ENCODE data around the gene CAMTA1. TPM values are rescaled to one million over a fixed set of nuclear protein-coding genes. Genes with fewer than 3 reads are reported as not detected.

The CAMTA1 gene
- total RNA-seq, 1 experiment from 2014 or later: 85.2 TPM

DNA sequence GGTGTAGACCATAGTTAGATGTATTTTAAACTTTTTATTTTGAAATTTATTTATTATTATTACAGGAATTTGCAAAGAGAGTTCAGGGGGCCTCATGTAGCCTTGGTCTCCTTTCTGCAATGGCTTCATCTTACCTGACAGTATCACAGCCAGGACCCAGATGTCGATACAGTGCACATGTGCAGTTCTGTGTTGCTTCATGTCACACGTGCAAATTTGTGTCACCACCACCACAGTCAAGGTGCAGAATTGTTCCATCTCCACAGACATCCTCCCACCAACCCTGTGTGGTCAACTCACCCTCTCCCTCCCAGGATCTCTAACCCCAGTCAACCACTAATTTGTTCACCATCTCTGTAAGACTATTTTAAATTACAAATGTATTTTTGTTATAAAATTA, 184.5 kb downstream of the CAMTA1 start:
- Histone ChIP-seq H3K9me3 (ENCODE audit: low read depth, low read length, poor library complexity, severe bottlenecking) (no peaks in the 10 kb centered on the region), H3K36me3 (ENCODE audit: insufficient read depth, low read length, poor library complexity, severe bottlenecking) (no peaks in the 10 kb centered on the region), H3K27ac (ENCODE audit: low read depth, low read length, poor library complexity, severe bottlenecking) (no peak overlapping the region), H3K4me3 (ENCODE audit: low read depth, low read length, poor library complexity, severe bottlenecking) (no peak overlapping the region), H3K27me3 (replicated peaks; ENCODE audit: insufficient read depth, low read depth, low read length, poor library complexity) (peaks cover 7% of the 10 kb centered on the region), H3K4me1 (ENCODE audit: insufficient read depth, low read length, poor library complexity, severe bottlenecking) (no peaks in the 10 kb centered on the region)
- POLR2A ChIA-PET (ENCODE audit: low non-redundant PET): no interaction called here
- CTCF ChIA-PET: no interaction called here
- intact Hi-C loops (cut with micrococcal nuclease; ENCODE audit: unreplicated experiment): no loop called here
- no peak for TF ChIP-seq CTCF (conservative IDR thresholded peaks at IDR 0.05; ENCODE audit: low read depth, low read length)
- TF ChIP-seq EZH2 (IDR thresholded peaks at IDR 0.05; ENCODE audit: borderline replicate concordance, low read depth, low read length, poor library complexity, severe bottlenecking): no peak
- no TSS peak for BruUV-seq (replicated peaks)
- no peak for DNase-seq (ENCODE audit: low spot score)

- ChIA-PET POLR2A (ENCODE audit: low non-redundant PET) (no interaction called here), CTCF (no interaction called here)
- Histone ChIP-seq H3K4me3 (ENCODE audit: low read depth, low read length, poor library complexity, severe bottlenecking) (no peak overlapping the region), H3K4me1 (ENCODE audit: insufficient read depth, low read length, poor library complexity, severe bottlenecking) (no peaks in the 10 kb centered on the region), H3K27me3 (replicated peaks; ENCODE audit: insufficient read depth, low read depth, low read length, poor library complexity) (peaks cover 7% of the 10 kb centered on the region), H3K36me3 (ENCODE audit: insufficient read depth, low read length, poor library complexity, severe bottlenecking) (no peaks in the 10 kb centered on the region), H3K27ac (ENCODE audit: low read depth, low read length, poor library complexity, severe bottlenecking) (no peak overlapping the region), H3K9me3 (ENCODE audit: low read depth, low read length, poor library complexity, severe bottlenecking) (no peaks in the 10 kb centered on the region)
- intact Hi-C loops (cut with micrococcal nuclease; ENCODE audit: unreplicated experiment): no loop called here
- TF ChIP-seq CTCF (conservative IDR thresholded peaks at IDR 0.05; ENCODE audit: low read depth, low read length): no peak
- no peak for TF ChIP-seq EZH2 (IDR thresholded peaks at IDR 0.05; ENCODE audit: borderline replicate concordance, low read depth, low read length, poor library complexity, severe bottlenecking)
- BruUV-seq (replicated peaks): no TSS peak
- no peak for DNase-seq (ENCODE audit: low spot score)
These were observed 185.0 kb downstream of the CAMTA1 start for GRCh38 chr1:6970221-6970620.

DNA sequence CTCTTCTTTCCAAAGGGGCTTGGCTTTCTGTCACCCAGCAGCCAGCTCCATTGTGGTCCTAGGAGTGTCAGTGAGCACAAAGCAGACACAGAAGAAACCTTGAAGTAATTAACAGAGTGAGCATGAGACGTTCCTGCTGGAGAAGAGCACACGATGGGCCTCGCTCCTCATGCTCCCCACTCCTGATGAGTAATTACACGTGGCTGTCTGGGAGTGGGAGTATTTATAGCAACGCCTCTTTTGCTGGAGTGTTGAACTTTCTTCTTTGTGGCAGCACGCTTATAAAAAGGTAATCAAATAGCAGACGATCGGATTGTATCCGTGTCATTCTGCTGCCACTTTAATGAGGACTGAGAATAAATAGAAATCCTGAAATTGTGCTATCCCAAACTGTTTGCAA, 185.8 kb downstream of the CAMTA1 start:
- CTCF ChIA-PET: no interaction called here
- no peaks in the 10 kb centered on the region for H3K4me1 ChIP-seq (ENCODE audit: insufficient read depth, low read length, poor library complexity, severe bottlenecking)
- H3K27me3 ChIP-seq (replicated peaks; ENCODE audit: insufficient read depth, low read depth, low read length, poor library complexity): peaks cover 4% of the 10 kb centered on the region
- no TSS peak for BruUV-seq (replicated peaks)
- H3K9me3 ChIP-seq (ENCODE audit: low read depth, low read length, poor library complexity, severe bottlenecking): no peaks in the 10 kb centered on the region
- no peak for DNase-seq (ENCODE audit: low spot score)
- POLR2A ChIA-PET (ENCODE audit: low non-redundant PET): no interaction called here
- no peak for TF ChIP-seq EZH2 (IDR thresholded peaks at IDR 0.05; ENCODE audit: borderline replicate concordance, low read depth, low read length, poor library complexity, severe bottlenecking)
- no peak for TF ChIP-seq CTCF (conservative IDR thresholded peaks at IDR 0.05; ENCODE audit: low read depth, low read length)
- H3K36me3 ChIP-seq (ENCODE audit: insufficient read depth, low read length, poor library complexity, severe bottlenecking): no peaks in the 10 kb centered on the region
- intact Hi-C loops (cut with micrococcal nuclease; ENCODE audit: unreplicated experiment): no loop called here
- no peak overlapping the region for H3K4me3 ChIP-seq (ENCODE audit: low read depth, low read length, poor library complexity, severe bottlenecking)
- H3K27ac ChIP-seq (ENCODE audit: low read depth, low read length, poor library complexity, severe bottlenecking): no peak overlapping the region

Data from A673 (cell line).